GM18858 (cell line): ENCODE data around the gene MAGED2.
A peak's percentile ranks its signal among the peaks of the same experiment; 100 is the strongest.
"Not testable (repeated sequence)": the region's sequence is repeated elsewhere in the genome, so short reads cannot be mapped to it uniquely, and the experiment has no call there.

Experiments used
- ATAC-seq: cut with Tn5 transposase; IDR thresholded peaks from one replicate; pipeline ENCODE4 v1.9.1; 2021; ENCODE audit not compliant: unreplicated experiment

MAGED2 gene, protein sequence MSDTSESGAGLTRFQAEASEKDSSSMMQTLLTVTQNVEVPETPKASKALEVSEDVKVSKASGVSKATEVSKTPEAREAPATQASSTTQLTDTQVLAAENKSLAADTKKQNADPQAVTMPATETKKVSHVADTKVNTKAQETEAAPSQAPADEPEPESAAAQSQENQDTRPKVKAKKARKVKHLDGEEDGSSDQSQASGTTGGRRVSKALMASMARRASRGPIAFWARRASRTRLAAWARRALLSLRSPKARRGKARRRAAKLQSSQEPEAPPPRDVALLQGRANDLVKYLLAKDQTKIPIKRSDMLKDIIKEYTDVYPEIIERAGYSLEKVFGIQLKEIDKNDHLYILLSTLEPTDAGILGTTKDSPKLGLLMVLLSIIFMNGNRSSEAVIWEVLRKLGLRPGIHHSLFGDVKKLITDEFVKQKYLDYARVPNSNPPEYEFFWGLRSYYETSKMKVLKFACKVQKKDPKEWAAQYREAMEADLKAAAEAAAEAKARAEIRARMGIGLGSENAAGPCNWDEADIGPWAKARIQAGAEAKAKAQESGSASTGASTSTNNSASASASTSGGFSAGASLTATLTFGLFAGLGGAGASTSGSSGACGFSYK

DNA sequence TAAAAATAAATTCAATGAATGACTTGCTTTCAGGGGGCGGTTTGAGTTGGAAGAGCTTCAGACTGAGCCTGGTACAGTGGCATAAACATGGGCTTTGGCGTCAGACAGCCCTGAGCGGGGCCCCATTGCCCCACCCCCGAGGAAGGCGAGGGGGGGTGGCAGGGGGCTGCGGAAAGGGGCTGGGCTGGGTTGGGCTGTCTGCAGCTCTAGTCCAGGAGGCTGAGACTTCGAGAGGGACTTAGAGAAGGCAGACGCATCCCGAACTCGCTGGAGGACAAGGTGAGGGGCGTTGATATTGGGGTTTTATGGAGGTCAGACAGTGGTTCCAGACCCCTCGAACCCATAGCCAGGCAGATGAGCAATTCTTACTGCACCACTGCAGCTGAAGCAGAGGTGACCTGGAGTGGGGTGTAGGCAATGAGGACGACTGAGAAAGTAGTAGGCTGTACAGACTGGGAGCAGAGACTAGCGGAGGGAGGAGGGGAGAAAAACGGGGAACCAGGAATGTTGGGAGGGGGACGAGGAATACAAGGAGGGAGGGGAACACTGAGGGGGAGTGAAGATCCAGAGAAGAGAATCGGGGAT, at the start of gene MAGED2:
Gene MAGED2, plus strand, starts transcription at position 222 of the 585 bp plus-strand sequence. CDS start 1,587 bp downstream, outside the sequence.
- no peak for ATAC-seq

DNA sequence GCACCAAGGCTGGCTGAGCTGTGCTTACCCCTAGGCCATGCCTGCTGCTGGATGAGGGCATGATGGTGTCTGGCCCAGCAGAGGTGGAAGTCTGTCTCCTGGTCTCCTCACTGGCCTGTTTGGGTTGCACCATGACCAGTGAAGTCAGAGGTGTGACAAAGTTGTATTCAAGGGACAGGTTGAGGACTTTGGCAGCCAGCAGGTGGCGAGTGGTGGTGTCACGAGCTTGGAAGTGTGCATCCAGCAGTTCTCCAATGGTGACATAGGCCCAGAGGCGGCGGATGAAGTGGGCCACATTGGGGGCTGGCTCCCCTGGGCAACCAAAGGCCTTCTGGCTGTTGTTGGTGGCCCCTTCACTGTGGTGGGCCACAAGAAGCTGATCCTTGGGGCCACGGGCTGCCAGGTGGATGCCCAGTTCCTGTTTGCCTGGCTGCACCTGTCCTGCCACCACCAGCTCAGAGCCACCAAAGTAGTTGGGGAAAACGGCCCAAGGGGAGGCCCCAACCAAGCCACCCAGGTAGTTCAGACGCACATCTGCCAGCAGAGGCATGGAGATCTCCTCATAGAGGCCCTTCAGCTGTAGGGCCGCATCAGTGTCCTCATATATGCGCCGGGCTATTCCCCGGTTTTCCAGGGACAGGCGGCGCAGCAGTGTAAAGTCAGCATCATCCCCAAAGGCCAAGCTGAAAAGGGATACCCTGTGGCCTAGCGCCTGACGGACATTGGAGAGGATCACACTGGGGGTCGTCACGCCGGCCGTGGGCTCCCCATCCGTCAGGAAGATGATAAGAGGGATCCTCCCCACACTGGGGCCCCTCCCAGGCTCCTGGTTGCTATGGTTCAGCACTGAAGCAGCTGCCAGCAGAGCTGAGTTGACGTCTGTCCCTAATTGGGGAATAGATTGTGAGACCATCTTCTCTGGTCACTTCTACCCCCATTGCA, 49.2 kb upstream of the MAGED2 start:
- ATAC-seq = no peak

DNA sequence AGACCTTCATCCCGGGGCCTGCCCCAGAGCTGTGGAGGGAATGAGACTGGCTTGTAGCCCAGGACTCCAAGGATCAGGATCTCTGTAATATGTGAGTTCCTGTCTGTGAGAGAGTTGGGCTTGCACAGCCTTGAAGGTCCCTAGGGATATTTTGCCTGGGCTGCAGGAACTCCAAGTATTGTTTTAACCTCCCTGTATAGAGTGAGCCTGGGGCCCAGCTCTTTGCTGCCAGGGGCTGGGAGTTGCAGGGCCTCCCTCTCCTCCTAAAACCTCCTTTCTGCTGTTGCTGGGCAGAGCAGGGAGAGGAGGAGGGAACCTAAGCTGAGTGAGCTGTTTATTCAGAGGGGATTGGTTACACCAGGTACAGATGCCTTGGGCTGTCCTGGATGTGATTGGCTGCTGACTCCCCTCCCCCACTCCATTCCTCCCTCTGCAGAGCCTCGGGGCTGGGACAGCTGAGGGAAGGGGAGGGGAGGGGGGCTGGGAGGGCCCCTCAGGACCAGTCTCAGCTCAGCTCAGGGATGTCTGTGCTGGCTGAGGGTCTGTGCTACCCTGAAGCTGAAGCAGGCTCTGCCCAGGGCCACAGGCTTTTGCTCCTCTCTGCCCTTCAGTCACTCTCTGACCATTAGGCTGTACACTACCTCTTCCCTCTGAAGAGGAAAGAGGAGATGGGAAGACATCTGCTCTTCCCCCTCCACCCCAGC, 33.0 kb upstream of the MAGED2 start:
- not testable (repeated sequence) for ATAC-seq

DNA sequence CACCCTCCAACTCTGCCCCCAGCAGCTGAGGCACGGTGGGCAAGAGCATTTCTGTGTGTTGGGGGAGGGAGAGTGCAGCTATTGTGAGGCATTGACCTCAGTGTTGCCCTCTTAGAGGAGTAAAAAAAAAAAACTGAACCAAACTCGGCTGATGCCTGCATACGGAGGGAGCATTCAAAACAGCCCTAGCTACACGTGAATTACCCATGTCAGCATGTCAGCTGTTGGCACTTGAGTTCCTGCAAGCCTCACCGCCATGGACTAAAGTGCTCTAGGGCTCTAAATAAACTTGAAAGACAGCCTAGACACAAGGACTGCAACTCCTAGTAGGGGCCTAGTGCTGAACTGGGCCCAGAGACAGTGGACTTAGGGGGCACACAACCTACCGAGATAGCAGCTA, 31.5 kb upstream of the MAGED2 start:
- ATAC-seq = no peak

DNA sequence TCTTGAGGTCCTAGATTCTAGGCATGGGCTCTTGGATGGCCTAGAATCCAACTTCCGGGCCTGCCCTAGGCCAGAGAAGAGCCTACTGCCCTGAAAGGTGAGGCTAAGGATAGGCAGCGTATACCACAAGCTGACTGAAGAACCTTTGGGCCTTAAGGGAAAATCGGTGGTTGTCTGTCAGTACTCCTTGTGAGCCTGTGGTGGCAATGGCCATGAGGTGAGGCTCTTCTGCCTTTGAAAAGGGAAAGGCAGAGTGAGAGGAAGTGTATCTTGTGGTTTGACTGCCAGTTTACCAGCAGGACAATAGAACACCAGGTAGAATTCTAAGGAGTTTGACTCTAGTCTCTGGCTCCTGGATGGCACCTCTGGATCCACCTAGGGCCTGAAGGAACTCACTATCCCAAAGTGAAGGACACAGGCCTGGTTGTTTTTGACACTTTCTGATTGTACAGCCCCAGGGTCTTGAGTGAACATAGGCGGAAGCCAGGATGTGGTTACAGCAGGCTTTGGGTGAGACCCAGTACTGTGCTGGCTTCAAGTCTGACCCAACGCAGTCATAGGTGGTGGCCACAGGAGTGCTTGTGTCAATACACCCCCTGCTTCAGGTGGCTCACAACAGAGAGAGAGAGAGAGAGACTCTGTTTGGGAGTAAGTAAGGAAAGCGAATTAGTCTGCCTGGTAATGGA, 30.4 kb upstream of the MAGED2 start:
- no peak for ATAC-seq

DNA sequence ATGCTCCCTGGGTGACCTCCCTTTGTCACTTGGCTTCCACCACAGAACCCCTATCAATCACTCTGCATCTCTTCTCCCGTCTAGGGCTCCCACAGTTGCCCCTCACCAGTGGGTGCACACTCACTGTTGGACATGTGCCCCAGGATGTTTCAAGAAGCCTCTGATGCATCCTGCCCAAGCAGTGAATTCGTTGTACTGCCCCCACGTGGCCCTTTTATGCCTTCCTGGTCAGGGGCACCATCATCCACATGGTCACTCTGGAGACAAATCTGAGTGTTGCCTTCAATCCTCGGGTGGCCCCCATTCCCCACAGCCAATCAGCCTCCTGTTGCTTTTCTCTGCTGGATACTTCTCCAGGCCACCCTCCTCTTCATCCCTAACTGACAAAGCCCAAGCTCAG, 21.6 kb upstream of the MAGED2 start:
- ATAC-seq = no peak

DNA sequence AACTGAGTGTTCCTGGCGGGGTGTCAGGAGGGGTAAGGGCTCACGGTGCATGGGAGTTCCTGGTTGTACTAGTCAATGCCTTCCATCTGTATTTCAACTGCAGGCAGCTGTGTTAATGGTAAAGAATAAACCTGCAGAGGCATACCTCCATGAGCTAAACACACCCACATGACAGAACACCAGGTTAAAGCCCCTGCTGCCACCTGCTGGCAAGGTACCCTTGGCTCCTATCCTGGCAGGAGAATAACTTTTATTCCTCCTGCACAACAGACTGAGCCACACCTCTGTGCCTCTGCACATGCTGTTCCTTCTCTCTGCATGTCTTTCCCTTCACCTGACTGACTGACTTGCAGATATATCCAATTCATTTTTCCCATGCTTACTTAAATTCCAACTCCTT, 20.6 kb upstream of the MAGED2 start:
- peak; percentile 65 for ATAC-seq

DNA sequence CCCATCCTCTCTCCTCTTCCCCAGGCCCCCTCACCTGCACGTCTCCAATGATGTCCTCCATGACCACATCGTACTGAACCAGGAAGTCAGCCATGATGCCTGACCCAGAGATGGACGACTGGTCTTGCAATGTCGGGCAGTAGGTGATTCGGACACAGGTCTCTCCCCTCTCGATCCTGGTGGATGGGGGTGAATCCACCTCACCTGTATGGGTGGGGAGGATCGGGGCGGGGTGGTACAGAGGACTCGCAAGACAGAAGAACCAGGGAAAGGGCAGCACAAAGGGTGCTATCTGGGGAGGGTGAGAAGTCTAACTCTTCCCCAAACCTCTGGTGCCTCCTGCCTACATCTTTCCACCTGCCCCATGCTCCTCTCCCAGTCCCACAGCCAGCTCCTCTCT, 19.1 kb upstream of the MAGED2 start:
- no peak for ATAC-seq

DNA sequence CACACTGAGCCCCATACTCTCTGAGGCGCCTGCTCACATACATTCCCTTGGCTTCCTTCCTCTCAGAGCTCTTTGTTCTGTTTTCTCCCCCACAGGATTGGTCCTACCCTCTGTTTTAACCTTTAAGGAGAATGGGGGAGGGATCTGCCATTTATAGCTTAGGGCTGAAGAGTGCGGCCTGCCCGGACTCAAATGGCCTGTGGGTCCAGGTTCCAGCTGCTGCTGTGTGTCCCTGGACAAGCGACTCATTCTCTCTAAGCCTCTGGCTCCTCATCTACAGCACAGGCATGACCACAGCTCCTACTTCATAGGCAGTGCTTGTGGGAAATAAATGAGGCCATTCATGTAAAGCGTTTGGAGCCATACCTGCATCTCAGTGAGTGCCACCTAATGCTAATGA, 18.1 kb upstream of the MAGED2 start:
- ATAC-seq = not testable (repeated sequence)

DNA sequence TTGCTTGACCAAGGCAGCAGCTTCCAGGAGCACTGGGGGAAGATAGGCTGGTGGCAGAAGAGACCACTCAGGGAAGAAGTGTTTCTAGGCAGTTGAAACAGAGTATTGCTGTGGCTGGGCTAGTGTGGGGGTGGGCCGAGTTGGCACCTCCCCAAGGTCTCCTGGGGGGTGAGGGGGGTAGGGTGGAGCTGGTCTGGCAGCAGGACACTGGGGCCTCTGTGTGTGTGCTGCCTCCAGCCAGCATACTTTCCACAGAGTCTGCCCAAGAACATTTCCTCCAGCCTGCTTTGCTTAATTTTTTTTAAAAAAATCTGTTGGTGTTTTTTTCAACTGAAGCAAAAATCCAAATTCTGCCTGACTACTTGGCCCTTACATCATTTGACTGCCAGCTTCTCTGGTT, 13.5 kb upstream of the MAGED2 start:
- ATAC-seq = no peak

DNA sequence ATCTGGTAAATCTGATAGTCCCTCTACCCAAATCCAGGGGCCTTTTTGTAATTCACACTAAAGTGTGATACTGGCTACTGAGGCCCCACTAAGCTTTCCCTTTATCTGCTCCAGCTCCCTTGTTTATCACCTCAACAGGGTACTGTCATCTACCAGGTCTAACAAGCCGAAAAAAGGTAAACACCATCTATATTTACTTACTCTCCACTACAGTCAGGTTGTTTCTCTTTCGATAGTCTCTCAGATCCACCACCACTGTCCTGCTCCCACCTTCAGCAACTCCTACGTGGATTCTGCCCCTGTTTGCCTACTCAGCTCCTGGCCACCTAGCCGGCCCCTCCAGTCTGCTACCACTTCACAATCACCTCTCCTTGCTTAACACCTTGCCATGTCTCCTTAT, 12.8 kb upstream of the MAGED2 start:
- ATAC-seq = no peak

DNA sequence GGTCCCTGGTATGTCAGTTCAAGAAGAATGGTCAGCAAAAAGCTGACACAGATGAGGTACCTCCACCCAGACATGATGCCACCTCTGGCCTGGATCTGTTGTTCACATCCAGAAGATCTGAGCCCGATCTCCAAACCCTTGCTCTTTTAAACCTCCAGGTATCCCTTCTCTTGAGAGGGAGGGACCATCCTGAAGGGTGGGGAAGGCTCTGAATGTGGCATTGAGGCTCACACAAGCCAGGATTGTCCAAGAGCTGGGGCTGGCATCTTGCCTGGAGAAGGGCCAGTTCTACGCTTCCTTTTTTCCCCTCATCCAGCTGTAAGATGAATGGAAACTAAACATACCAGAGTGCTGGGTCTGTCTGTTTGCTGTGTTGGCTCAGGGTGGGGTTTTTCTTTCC, 9.4 kb upstream of the MAGED2 start, which contains the start of gene ITIH6:
Gene ITIH6, minus strand, starts transcription at position 119 of the 400 bp plus-strand sequence. Its CDS starts 45 bp downstream, at position 74.
- no peak for ATAC-seq

DNA sequence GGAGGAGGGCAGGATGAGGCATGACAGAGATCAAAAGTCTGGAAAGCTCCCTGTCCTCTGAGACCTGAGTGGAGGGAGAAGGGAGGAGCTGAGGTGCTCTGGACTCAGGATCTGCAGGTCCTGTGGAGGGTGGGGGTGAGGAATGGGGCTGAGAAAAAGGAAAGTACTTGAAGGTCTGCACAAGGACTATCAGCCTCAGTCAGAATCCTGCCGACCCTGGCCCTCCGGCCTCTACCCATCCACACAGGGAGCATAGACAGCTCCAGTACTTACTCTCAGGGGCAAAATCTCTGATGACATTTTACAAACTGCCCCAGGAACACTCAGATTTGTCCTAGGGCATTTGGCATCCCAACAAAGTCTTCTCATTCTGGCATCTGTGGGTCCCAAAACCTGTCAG, 8.5 kb upstream of the MAGED2 start:
- ATAC-seq = no peak

DNA sequence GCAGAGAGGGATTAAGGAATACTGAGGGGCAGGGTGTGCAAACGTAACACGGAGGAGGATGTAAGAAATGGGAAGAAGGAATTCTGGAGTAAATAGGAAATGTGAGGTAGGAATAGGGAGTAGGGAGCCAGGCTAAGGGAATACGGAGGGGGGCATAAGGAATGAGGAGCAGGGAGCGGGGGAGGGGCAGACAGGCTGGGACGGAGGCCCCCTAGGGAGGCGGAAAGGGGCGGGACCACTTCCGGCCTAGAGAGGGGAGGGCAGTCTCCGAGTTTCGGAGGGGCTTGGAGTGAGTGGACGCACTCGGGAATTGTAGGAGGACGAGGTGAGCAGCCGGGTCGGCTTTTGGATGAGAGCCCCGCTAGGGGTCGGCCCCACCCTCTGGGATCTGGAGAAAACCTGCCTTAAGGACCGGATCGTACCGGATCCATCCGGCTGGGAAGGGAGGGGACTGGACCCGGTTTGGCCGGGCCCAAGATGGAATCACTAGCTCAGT, 612 bp downstream of the MAGED2 start:
- ATAC-seq = peak; percentile 7

DNA sequence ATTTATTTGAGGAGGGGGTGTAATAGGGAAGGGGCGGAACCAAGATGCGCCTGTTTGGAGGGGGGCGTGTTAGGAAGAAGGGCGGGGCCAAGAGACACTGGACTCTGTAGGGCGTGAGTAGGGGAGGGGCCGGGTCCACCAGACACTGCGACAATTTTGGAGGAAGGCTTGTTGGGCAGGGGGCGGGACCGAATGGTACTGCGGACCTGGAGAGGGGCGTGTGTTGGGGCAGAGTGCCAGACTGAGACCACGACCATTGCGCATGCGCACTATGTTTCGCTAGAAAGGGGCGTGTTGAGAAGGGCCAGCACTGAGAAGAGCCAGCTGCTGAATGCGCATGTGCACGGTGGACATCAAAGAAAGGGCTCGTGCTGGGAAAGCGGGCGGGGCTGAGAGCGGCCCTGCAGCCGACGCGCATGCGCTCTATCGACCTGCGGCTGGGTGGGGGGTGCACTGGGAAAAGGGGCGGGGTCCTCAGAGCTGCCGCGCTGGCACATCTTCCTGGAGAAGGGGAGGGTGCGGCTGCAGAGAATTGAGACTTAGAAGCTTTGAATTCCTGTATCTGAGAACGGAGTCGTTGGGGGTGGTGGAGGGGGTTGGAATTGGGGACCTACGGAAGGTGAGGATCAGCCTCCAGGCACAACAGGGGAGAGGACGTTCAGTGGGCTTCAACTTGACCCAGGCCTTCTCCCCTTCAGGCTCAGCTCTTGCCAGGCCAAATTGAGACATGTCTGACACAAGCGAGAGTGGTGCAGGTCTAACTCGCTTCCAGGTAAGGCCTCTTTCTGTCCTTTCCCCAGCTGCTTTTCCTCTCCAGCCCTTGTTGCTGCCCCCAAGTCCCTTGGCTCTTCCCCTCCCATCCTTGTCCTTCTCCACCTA, 1.3 kb downstream of the MAGED2 start:
- ATAC-seq = peak; percentile 66

DNA sequence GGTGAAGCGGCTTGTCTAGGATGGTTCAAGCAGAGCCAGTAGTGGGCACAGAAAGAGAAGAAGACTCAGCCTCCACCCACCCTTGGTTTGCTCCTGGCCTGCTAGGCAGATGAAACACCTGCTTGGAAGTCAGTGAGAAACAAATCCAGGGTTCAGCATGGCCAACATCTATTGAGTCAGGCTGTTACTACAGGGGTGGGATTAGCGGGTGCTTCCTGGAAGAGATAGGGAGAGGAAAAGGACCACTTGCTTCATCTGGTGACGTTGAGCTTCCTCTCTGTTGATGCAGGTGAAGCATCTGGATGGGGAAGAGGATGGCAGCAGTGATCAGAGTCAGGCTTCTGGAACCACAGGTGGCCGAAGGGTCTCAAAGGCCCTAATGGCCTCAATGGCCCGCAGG, 3.0 kb downstream of the MAGED2 start:
- no peak for ATAC-seq

DNA sequence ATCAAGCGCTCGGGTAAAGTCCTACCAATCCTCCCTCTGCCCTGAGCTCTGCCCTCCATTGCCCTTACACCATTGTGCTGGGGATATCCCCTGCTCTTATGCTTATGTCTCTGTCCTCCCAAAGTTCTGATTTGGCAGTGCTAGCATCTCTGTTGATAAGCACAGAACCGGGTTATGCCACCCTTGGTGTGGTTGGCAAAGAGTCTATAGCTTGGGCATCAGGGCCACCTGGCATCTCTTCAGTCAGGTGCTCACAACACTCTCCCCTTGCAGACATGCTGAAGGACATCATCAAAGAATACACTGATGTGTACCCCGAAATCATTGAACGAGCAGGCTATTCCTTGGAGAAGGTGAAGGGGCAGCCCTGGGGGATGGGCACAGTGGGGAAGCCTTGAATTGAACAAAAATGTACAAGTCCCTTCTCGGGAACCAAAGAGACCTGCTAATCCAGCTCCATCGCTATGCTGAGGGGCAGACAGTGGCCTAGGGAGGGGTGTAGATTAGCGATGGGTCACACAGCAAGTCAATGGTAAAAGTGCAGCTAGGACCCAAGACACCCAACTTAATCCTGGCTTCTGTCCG, 3.8 kb downstream of the MAGED2 start:
- no peak for ATAC-seq

DNA sequence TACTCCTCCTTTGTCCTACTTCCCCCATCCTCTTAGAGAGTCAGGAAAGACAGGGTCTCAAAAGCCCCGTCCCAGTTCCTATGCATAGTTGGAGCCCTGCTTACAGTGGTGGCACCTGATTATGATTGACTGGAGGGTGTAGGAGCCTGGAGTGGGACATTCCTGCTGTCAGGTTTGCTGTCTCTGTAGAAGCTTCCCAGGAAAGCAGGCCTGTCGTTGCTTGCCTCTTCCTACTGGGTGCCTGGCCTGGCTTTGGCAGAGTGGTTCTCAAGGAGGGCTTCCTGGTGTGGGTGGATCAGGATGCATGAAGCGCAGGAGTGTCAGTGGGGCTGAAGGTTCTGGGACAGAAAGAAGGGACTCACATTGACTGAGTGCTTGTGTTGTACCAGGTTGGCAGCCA, 4.8 kb downstream of the MAGED2 start:
- no peak for ATAC-seq
